ENCODE results near the gene ZMIZ1.

The ZMIZ1 gene

GRCh38 chr10:79173582-79174262, 105.0 kb downstream of the ZMIZ1 start:
- DNase-seq (ENCODE audit: low read depth): no peak

- no peak for DNase-seq (ENCODE audit: low read depth)
These were observed 107.3 kb downstream of the ZMIZ1 start for GRCh38 chr10:79176052-79176501.

GRCh38 chr10:79176949-79177602, 108.3 kb downstream of the ZMIZ1 start:
- DNase-seq (ENCODE audit: low read depth): no peak

DNA sequence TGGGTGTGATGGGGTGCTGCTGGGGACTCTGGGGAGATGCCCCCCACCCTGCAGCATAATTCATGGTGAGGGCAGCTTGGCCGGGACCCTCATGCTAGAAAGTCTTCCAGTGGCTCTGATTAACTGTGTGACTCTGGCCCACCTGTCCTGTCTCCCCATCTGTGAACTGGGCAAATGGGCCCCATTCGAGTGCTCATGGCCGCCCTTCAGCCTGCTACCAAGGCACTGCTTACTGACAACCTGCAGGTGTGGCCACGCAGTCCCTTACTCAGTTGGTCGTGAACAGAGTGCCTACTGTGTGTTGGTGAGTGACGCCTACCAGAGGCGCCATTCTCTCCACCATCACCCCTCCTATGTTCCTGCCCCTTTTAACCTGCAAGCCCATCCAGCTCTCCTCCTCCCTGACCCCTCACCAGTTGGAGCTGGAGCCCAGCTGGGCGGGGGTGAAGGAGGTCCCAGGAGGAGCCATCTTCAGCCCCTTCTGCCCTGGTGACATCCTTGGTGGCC, 109.4 kb downstream of the ZMIZ1 start:
- no peak for DNase-seq (ENCODE audit: low read depth)

GRCh38 chr10:79178614-79179163, 109.9 kb downstream of the ZMIZ1 start:
- no peak for DNase-seq (ENCODE audit: low read depth)

GRCh38 chr10:79179164-79179956, 110.6 kb downstream of the ZMIZ1 start:
- DNase-seq (ENCODE audit: low read depth): no peak

DNA sequence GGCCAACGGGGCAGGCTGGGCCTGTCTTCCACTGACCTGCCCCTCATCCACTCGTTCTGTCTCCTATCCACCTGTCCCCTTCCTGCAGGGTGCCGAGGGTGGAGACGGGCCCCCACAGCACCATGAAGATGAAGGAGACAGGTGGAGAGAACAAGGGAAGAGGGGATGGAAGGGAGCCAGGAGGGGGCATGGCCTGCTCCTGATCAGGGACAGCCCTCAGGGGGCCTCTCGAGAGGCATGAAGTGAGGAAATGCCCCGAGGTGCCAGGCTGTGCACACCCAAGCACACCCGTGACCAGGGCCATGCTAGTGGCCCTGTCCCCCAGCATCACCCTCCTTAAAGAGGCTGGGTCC, 111.2 kb downstream of the ZMIZ1 start:
- no peak for DNase-seq (ENCODE audit: low read depth)

- no peak for DNase-seq (ENCODE audit: low read depth)
These were observed 111.9 kb downstream of the ZMIZ1 start for GRCh38 chr10:79180414-79181221.

- no peak for DNase-seq (ENCODE audit: low read depth)
These were observed 112.5 kb downstream of the ZMIZ1 start for GRCh38 chr10:79181227-79181626.

- no peak for DNase-seq (ENCODE audit: low read depth)
These were observed 113.1 kb downstream of the ZMIZ1 start for GRCh38 chr10:79181698-79182521.

DNA sequence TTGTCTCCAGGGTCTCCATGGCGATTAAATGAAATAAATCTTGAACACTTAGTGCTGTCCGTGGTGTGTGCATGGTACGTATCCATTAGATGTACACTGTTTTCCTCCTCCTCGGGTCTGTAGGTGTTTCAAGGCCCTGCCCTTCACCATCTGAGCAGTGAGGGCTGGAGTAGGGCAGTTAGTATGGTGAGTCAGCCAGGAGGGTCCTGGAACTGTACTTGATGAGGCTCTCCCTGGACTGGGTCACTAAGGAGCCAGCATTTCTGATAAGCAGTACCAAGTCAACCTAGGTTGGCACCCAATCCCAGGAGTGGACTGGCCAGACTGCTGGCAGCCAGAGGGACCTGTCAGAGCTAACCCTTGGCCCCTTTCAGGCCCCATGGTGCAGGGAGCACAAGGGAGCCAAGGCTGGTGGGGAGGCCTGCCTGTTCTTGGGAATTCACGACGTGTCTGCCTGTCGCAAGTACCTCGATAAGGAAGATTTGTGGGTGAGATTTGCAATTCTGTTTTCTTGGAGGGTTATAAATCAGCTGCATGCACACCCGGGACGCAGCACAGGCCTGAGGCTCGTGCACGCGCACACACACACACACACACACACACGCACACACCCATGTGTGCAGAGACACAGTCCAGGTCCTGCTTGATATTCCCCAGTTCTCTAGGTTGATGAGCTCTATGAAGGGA, 114.2 kb downstream of the ZMIZ1 start:
- no peak for DNase-seq (ENCODE audit: low read depth)

DNA sequence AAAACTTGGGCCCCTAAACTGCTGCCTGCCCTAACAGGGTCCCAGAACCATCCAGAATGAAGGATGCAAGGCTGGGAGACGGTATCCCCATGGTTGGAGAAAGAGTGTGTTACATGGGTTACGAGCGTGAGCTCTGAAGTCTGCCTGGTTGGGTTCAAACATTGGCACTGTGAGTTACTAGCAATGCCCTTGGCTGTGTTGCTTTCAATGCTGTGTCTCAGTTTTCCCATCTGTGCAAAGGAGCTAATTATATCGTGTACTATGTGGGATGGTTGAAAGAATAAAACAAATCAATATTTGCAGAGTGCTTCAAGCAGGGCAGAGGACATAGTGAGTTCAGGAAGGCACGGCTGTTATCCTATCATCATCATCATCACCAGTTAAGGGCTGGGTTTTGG, 114.7 kb downstream of the ZMIZ1 start:
- no peak for DNase-seq (ENCODE audit: low read depth)

DNA sequence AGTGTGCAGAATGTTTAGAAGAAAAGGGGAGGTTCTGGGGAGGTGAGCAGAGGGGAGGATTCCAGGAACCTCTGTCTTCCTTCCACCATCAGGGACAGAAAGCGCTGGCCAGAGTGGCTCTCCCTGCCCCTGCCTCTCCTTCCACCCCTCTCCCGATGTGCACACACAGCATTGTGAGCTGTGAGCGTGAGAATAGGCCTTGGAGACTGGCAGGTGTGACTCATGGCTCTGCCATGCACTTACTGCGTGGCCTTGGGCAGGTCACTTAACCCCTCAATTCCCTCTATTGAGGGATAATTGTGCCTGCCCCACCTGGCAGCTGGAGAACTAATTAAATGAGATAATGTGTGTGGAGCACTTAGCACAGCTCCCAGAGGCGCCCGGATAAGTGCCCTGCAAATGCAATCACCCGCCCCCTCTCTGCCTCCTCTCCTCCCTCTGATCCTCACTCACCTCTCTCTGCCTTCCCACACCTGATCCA, 115.4 kb downstream of the ZMIZ1 start:
- no peak for DNase-seq (ENCODE audit: low read depth)

DNA sequence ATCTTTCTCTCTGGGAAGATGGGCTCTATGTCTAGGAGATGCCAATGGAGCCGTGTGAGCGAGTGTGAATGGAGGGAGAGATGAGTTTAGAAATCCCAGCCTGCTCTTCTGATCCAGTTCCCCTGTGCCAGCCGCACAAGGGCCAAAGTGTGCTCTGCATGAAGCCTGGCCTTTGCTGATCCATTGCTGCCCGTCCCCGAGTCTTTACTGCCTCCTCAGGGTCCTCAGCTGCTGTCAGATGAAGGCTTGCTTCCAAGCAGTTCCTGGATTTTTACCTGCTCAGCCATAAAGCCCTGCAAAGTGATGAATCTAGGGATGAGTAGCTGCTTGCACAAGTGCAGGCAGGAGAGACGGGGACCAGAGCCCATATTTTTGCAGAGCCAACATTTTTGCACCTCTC, 115.9 kb downstream of the ZMIZ1 start:
- DNase-seq (ENCODE audit: low read depth): no peak

DNA sequence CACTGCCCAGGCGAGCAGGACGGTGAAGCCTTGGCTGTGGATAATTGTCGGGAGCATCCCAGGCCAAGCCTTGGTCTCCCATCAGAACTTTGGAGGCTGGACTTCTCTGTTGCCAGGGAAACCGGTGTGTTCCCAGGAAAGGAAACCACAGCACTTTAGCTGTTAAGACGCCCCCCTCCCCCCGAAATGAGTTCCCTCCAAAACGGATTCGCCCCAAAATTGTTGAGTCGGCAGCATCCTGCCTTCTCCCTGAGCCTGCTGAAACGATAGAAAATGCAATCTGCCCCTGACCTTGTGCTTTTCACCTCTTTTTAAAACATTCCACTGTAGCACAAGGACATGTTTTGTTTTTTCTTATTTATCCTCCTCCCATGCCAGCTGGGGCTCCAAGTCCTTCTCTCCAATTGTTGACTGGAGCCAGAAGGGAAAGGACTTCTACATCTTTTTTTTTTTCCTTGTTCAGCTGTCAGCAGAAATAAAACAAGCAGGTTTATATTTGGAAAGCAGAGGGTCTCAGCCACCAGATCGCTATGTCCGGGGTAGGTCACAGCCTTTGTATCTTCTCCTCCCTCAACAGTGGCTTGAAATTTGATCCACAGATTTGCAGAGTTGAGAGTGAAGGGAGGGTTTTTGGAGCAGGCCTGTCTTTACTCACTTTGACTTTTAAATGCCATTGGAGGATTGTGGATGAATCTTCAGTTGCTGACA, 116.5 kb downstream of the ZMIZ1 start:
- no peak for DNase-seq (ENCODE audit: low read depth)

- DNase-seq (ENCODE audit: low read depth): no peak
These were observed 117.1 kb downstream of the ZMIZ1 start for GRCh38 chr10:79185796-79186374.

DNA sequence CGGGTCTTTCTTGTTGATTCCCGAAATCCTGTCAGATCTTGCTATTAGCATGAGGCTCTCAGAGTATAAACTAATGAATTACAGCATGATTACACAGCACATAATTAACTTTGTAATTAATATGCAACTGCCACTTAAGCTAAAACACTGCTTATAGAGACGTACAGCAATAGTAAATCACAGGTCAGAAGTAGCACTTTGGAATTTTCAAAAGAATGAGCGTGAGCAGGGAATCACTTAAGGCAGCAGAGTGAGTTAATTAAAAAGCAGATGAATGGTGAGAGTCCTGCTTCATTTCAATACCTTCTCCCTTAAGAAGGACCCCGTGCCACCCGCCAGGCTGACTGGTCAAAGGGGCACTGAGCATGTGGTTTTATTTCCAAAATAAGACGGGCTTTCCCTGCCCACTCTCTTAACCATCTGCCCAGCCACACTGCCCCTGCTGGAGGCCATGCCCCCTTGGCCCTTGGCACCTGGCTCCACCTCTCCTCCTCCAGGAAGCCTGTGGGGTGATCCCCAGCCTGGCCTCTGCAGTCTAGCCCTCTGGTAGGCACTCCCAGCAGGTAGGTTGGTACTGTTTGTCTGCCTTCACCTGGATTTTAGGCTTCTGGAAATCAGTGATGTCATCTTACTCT, 117.8 kb downstream of the ZMIZ1 start:
- no peak for DNase-seq (ENCODE audit: low read depth)

DNA sequence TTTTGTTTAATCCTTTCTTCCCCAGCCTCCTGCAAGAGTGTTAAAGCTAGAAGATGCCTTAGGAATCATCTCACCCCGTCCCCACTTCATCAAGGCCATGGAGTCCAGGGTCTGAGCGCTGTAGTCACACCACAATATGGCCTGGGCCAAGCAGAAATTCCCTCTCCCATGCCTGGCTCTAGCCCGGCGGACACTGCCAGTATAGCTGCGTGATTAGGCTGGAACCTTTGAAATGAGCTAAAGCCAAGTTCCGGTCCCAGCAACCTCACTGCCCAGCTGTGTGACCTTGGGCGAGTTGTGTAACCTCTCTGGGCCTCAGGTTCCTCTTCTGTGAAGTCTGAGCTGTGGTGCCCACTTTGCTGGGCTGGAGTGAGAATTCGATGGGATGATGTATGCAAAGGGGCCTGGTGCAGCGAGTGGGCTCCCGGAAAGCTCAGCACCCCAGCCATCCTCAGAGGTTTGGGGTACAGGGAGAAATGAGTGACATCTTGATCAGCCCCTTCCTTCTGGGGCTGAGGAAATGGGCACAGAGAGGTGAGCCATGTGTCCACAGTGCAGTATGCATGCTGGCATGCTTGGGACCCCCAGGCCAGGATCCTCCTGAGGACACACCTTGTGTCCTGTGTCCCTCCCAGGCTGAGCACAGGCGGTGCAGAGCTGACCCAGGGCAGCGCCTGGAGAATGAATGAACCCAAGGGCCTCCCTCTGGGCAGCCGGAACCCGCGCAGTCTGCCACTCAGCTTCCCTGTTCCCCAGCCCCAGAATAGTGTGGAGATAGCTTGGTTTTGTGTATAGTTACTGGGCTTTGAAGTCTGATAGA, 118.6 kb downstream of the ZMIZ1 start:
- no peak for DNase-seq (ENCODE audit: low read depth)
